OCI-LY1 (cell line): ENCODE data around the gene OSR1.

Experiments used
- H2AFZ ChIP-seq: fragments of 200-600 bp; sonication (generic), shearing (Covaris generic); 2 replicates; pipeline ENCODE4 v1.6.0; 2014; ENCODE audit warnings: antibody characterized with exemption, mild to moderate bottlenecking, low read length
- H3F3A ChIP-seq: fragments of 200-600 bp; sonication (generic), shearing (Covaris generic); 2 replicates; pipeline ENCODE4 v1.6.0; 2014; ENCODE audit warnings: mild to moderate bottlenecking, antibody characterized with exemption, low read length, moderate library complexity; ENCODE audit not compliant: insufficient read depth
- H3K27ac ChIP-seq: fragments of 200-600 bp; sonication (generic); 2 replicates; pipeline ENCODE4 v1.5.1; 2014; ENCODE audit warnings: low read length, mixed run types, mild to moderate bottlenecking, low read depth; ENCODE audit not compliant: poor library complexity, severe bottlenecking
- H3K27me3 ChIP-seq: fragments of 200-600 bp; sonication (generic); 2 replicates; pipeline ENCODE4 v1.6.0; 2014; ENCODE audit warnings: antibody characterized with exemption, mild to moderate bottlenecking, low read length, moderate library complexity; ENCODE audit not compliant: insufficient read depth
- H3K36me3 ChIP-seq: fragments of 200-600 bp; sonication (generic); 2 replicates; pipeline ENCODE4 v1.6.1; 2014; ENCODE audit warnings: mild to moderate bottlenecking, antibody characterized with exemption, low read length, moderate library complexity, mixed read lengths; ENCODE audit not compliant: insufficient read depth
- H3K4me1 ChIP-seq: fragments of 200-600 bp; sonication (generic); 2 replicates; pipeline ENCODE4 v1.5.1; 2014; ENCODE audit warnings: mild to moderate bottlenecking, low read length, moderate library complexity; ENCODE audit not compliant: insufficient read depth, severe bottlenecking
- H3K4me2 ChIP-seq: fragments of 200-600 bp; sonication (generic), shearing (Covaris generic); 2 replicates; pipeline ENCODE4 v1.6.1; 2014; ENCODE audit warnings: low read length
- H3K4me3 ChIP-seq: fragments of 200-600 bp; sonication (generic); 2 replicates; pipeline ENCODE4 v1.5.1; 2014; ENCODE audit warnings: low read length, low read depth, mild to moderate bottlenecking, mixed read lengths; ENCODE audit not compliant: poor library complexity, severe bottlenecking
- H3K79me2 ChIP-seq: fragments of 200-600 bp; shearing (Covaris generic); 2 replicates; pipeline ENCODE4 v1.6.1; 2016; ENCODE audit warnings: mixed run types, low read length, mixed read lengths; ENCODE audit not compliant: insufficient read depth
- H3K9ac ChIP-seq: fragments of 200-600 bp; sonication (generic), shearing (Covaris generic); 2 replicates; pipeline ENCODE4 v1.6.1; 2014; ENCODE audit warnings: mild to moderate bottlenecking, low read length, mixed read lengths
- H3K9me2 ChIP-seq: fragments of 200-600 bp; sonication (generic), shearing (Covaris generic); 2 replicates; pipeline ENCODE4 v1.6.1; 2014; ENCODE audit warnings: low read depth, mild to moderate bottlenecking, low read length, mixed read lengths
- H3K9me3 ChIP-seq: fragments of 200-600 bp; shearing (Covaris generic); 2 replicates; pipeline ENCODE4 v1.6.1; 2014; ENCODE audit warnings: low read length, mixed read lengths
- H4K20me1 ChIP-seq: fragments of 200-600 bp; sonication (generic), shearing (Covaris generic); 2 replicates; pipeline ENCODE4 v1.6.0; 2016; ENCODE audit warnings: mild to moderate bottlenecking, low read length; ENCODE audit not compliant: insufficient read depth
- EZH2 ChIP-seq: fragments of 200-600 bp; sonication (generic), shearing (Covaris generic); IDR thresholded peaks from 2 replicates; pipeline ENCODE4 v1.8.0; 2017; ENCODE audit warnings: borderline replicate concordance, mixed run types, mild to moderate bottlenecking, antibody characterized with exemption, low read length, moderate library complexity, mixed read lengths
- TF ChIP-seq, protein P1 (sequence below): fragments of 200-600 bp; sonication (generic), shearing (Covaris generic); IDR thresholded peaks from 2 replicates; pipeline ENCODE4 v1.5.1; 2017; ENCODE audit warnings: mild to moderate bottlenecking, antibody characterized with exemption, low read length, moderate library complexity, mixed read lengths

The OSR1 gene

DNA sequence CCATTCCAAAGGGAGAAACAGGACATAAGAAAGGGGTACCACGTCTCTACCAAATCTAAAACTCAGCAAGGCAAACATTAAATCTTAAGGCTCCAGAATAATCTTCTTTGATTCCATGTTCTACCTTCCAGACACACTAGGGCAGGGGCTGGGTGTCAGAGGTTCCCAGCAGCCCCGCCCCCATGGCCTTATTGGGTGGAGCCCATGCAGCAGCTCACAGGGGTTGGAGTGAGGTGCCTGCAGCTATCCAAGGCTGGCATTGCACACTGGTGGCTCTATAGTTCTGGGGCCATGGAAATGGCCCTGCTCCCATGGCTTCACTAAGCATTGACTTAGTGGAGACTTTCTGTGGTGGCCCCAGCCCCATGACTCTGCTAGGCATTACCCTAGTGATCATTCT is 14.9 kb upstream of the OSR1 start:
- Histone ChIP-seq H3F3A (no peaks in the 10 kb centered on the region), H3K36me3 (no peaks in the 10 kb centered on the region), H3K4me1 (no peaks in the 10 kb centered on the region), H3K9ac (no peak overlapping the region), H3K27ac (no peak overlapping the region), H3K27me3 (0 out of 2 replicates have a peak, but pooled peaks cover 3% of the 10 kb centered on the region), H4K20me1 (no peaks in the 10 kb centered on the region), H3K79me2 (no peaks in the 10 kb centered on the region), H3K9me2 (no peaks in the 10 kb centered on the region), H3K4me2 (no peak overlapping the region), H3K9me3 (no peaks in the 10 kb centered on the region), H2AFZ (no peak overlapping the region), H3K4me3 (no peak overlapping the region)
- no peak for TF ChIP-seq EZH2
- TF ChIP-seq, protein P1, sequence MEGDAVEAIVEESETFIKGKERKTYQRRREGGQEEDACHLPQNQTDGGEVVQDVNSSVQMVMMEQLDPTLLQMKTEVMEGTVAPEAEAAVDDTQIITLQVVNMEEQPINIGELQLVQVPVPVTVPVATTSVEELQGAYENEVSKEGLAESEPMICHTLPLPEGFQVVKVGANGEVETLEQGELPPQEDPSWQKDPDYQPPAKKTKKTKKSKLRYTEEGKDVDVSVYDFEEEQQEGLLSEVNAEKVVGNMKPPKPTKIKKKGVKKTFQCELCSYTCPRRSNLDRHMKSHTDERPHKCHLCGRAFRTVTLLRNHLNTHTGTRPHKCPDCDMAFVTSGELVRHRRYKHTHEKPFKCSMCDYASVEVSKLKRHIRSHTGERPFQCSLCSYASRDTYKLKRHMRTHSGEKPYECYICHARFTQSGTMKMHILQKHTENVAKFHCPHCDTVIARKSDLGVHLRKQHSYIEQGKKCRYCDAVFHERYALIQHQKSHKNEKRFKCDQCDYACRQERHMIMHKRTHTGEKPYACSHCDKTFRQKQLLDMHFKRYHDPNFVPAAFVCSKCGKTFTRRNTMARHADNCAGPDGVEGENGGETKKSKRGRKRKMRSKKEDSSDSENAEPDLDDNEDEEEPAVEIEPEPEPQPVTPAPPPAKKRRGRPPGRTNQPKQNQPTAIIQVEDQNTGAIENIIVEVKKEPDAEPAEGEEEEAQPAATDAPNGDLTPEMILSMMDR = no peak

- no peaks in the 10 kb centered on the region for H3K36me3 ChIP-seq
- 0 out of 2 replicates have a peak, but pooled peaks cover 3% of the 10 kb centered on the region for H3K27me3 ChIP-seq
- H3F3A ChIP-seq = no peaks in the 10 kb centered on the region
- H3K9me2 ChIP-seq = no peaks in the 10 kb centered on the region
- no peak overlapping the region for H2AFZ ChIP-seq
- H3K27ac ChIP-seq = no peak overlapping the region
- no peaks in the 10 kb centered on the region for H3K79me2 ChIP-seq
- no peaks in the 10 kb centered on the region for H4K20me1 ChIP-seq
- H3K9ac ChIP-seq = no peak overlapping the region
- no peaks in the 10 kb centered on the region for H3K4me1 ChIP-seq
- H3K4me3 ChIP-seq = no peak overlapping the region
- TF ChIP-seq EZH2 = no peak
- TF ChIP-seq, protein P1 = no peak
- H3K9me3 ChIP-seq = no peaks in the 10 kb centered on the region
- H3K4me2 ChIP-seq = no peak overlapping the region
These were observed 13.7 kb upstream of the OSR1 start for GRCh38 chr2:19371996-19372582.

DNA sequence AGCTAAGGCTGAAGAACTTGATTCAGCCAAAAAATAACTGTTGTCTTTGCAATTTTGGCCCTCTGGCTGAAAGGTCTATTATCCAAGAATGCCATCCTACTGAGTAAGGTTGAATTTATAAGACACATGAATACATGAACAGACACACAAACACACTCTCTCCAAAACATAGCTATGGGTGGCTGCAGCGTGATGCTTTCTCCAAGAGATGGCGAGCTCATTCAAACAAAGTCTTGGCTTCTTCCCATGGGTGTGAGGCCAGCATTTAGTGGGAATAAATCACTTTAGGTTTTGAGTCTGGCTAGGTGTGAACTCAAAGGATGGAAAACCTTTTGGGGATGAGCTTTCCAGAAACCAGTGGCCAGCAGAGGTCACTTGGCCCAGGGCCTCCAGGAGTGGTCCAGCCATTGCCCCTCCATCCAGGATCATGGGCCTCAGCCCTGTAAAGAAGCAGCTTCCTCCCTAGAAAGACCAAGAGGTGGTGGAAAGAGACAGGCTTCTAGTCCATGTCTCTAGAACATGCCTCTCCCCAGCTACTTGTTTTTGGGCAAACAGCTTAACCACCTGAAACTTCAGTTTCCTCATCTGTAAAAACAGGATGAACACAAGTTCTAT is 11.0 kb upstream of the OSR1 start:
- Histone ChIP-seq H3K4me2 (no peak overlapping the region), H3K4me1 (no peaks in the 10 kb centered on the region), H3K4me3 (no peak overlapping the region), H3K9ac (no peak overlapping the region), H3K79me2 (no peaks in the 10 kb centered on the region), H3K36me3 (no peaks in the 10 kb centered on the region), H2AFZ (no peak overlapping the region), H4K20me1 (no peaks in the 10 kb centered on the region), H3K9me2 (no peaks in the 10 kb centered on the region), H3K9me3 (no peaks in the 10 kb centered on the region), H3K27me3 (0 out of 2 replicates have a peak, but pooled peaks cover 3% of the 10 kb centered on the region), H3F3A (no peaks in the 10 kb centered on the region), H3K27ac (no peak overlapping the region)
- TF ChIP-seq, protein P1 = no peak
- TF ChIP-seq EZH2 = no peak
